Measurements from ENCODE around the gene CCDC9B.

DNA sequence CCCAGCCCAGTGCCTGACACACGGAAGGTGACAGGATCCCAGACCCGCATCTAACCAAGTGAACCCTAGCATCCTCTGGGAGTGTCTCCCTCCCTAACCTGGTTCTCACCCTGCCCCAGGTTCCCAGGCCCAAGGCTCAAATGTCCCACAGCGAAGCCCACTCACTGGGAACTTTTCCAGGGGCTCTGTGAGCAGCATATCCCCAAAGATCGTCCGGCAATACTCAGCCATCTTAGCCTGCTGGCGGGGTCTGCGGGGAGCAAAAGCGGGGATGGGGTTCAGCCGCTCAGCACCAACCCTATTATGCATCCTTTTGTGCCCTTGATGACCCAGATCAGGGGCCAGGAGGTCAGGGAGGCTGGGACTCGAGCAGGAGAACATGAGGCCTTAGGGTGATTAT lies 43.4 kb downstream of the CCDC9B start:
- TF ChIP-seq, protein P1, sequence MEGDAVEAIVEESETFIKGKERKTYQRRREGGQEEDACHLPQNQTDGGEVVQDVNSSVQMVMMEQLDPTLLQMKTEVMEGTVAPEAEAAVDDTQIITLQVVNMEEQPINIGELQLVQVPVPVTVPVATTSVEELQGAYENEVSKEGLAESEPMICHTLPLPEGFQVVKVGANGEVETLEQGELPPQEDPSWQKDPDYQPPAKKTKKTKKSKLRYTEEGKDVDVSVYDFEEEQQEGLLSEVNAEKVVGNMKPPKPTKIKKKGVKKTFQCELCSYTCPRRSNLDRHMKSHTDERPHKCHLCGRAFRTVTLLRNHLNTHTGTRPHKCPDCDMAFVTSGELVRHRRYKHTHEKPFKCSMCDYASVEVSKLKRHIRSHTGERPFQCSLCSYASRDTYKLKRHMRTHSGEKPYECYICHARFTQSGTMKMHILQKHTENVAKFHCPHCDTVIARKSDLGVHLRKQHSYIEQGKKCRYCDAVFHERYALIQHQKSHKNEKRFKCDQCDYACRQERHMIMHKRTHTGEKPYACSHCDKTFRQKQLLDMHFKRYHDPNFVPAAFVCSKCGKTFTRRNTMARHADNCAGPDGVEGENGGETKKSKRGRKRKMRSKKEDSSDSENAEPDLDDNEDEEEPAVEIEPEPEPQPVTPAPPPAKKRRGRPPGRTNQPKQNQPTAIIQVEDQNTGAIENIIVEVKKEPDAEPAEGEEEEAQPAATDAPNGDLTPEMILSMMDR (IDR thresholded peaks at IDR 0.05; ENCODE audit: insufficient read depth, low read length), result no peak
- TF ChIP-seq GABPA (IDR thresholded peaks at IDR 0.05; ENCODE audit: low read depth) (no peak), POLR2AphosphoS5 (IDR thresholded peaks at IDR 0.05; ENCODE audit: low read depth) (no peak; the same call in 1 of the 2 replicates)

All from HL-60 (cell line).